HG03280 (cell line): ENCODE results near the gene PTCD3.

Experiments used
- ATAC-seq: cut with Tn5 transposase; IDR thresholded peaks from one replicate; pipeline ENCODE4 v1.9.1; 2021; ENCODE audit warnings: mild to moderate bottlenecking, moderate library complexity; ENCODE audit not compliant: unreplicated experiment

Gene PTCD3

DNA sequence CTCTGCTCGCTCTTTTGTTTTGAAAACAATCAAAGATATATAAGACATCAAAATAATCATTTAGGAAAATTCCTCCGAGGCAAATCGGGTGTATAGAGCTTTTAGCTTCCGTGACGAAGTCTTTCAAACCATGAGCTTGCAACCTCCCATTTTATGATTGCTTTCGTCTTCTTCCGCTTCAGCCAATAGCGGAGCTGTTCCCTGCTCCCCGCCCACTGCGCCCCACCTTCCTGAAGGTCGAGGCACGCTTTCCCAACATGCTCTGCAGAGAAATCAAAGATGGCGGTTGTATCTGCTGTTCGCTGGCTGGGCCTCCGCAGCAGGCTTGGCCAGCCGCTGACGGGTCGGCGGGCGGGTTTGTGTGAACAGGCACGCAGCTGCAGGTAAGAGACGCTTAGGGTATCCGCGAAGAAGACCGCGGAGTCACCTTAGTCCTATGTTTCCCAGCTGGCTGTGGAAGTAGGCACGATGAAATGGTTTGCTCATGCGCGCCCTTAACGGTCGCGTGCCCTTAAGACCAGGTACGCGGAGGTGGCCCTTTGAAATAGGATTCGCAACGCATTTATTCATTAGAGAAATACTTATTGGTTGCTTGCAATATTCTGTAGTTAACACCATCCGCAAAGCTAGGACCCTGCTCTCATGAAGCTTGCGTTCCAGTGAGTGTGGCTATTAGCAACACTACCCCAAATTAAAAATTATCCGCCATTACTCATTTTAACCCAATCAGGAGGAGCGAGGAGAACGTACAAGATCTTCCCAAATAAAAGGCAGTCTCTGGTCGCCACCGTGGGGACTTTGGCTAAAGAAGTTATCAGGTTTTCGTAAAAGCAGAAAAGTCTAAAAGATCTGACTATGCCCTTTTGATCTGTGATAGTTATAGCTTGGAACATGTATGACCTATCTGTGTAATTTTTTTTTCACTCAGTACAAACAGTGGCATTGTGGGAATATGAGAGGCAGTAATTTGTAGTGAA lies at the start of gene PTCD3:
TSS of gene PTCD3 (plus strand) at position 267 of the 977 bp plus-strand sequence. CDS start at position 280, 13 bp downstream.
- ATAC-seq, result peak; percentile 92

DNA sequence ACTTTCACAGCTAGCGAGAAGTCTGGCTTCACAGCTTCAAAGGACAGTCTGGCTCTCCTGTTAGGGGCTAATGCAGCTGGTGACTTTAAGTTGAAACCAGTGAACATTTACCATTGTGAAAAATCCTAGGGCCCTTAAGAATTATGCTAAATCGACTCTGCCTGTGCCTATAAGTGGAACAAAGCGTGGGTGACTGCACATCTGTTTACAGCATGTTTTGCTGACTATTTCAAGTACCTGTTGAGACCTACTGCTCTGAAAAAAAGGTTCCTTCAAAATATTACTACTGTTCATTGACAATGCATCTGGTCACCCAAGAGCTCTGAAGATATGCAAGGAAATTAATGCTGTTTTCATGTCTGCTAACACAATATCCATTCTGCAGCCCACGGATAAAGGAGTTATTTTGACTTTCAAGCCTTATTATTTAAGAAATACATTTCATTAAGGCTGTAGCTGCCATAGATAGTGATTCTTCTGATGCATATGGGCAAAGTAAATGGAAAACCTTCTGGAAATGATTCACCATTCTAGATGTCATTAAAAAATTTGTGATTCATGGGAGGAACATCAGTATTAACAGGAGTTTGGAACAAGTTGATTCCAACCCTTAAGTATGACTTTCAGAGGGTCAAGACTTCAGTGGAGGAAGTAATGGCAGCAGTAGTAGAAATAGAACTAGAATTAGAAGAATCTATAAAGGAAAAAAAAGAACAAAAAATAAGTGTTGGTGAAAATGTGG lies 49.3 kb upstream of the PTCD3 start:
- ATAC-seq, result no peak

DNA sequence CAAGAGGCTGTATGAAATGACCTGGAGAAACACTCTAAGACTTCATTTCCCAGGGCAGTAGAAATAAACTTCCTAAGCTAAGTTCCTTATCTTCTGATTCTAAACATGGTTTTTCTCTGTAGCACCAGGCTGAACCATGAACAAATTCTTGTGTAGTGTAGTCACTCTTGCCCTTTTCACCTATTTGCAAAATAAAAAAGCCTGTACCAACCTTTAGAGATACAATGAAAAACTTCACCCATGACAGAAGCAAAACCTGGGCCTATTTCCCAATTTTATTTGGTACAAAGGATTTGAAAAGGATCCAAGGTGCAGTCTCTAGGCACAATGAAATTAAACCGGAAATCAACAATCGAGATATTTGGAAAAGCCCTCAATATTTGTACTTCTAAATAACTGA lies 44.0 kb upstream of the PTCD3 start:
- no peak for ATAC-seq

DNA sequence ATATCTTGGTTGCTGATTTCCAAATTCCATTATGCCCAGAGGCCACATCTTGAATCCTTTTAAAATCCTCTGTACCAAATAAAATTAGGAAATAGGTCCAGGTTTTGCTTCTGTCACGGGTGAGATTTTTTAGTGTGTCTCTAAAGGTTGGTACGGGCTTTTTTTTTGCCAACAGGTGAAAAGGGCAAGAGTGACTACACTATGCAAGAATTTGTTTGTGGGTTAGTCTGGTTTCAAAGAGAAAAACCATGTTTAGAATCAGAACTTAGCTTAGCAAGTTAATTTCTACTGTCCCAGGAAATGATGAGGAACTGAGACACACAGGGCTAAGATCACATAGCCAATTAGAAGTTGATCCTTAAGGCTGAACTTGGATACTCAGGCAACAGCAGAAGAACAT lies 42.0 kb upstream of the PTCD3 start:
- no peak for ATAC-seq

DNA sequence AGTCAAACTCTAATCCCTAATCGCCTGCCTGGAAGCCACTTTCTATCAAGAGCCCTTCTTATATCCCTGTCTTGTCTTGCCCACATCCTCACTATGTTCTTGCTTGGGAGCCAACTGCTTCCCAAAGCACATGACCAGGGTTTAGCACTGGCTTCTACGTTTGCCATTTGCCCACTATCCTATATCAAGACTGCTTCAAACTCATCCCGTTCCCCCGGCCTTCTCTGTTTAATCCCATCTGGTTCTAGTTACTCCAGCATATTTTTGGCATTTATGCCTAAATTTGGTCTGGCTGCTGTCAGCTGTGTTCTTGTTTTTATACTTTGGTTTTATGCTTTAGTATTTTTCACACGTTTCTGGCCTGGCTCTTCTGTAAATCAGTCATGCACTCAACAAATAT lies 40.5 kb upstream of the PTCD3 start:
- no peak for ATAC-seq

DNA sequence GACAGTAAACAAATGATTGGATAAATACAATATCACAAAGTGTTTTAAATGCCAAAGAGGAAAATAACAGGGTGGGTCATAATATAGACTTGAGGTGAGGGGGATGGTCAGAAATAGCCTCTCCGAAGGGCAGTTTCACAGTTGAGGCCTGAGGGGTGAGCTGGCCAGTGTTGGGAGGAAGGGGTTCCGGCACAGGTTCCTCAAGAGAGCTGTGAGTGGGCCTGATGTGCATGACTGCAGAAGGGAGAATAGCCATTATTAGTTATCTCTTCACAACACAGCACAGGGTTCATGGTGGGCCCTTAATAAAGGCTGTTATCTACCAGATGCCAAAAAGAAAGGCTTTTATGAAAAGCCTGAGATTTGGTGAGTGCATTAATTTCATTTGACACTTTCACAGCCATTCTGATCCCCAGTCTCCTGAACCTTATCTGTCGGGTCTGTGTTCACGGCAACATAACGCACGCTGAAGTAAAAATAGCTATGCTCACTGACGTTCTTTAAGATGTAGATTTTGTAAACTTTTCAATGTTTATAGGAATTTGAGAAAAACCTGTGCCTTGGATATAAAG lies 39.9 kb upstream of the PTCD3 start:
- ATAC-seq, result no peak

DNA sequence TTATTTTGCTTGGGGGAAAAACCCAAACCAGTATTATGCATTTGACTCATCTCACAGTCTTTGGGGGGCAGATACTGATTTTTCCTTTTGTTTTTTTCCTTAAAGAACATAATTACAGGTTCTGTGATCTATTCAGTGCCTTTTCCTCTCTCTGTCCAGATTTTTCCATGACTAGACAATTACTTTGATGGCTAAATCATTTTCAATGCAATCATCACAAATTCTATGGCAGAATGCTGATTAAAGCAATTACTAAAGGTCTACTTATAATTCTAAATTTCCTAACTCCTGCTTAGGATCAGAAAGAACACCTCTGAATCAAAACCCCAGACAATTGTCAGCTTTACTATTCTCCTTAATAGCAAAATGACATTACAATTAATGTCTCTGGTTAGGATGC lies 39.1 kb upstream of the PTCD3 start:
- ATAC-seq, result no peak

DNA sequence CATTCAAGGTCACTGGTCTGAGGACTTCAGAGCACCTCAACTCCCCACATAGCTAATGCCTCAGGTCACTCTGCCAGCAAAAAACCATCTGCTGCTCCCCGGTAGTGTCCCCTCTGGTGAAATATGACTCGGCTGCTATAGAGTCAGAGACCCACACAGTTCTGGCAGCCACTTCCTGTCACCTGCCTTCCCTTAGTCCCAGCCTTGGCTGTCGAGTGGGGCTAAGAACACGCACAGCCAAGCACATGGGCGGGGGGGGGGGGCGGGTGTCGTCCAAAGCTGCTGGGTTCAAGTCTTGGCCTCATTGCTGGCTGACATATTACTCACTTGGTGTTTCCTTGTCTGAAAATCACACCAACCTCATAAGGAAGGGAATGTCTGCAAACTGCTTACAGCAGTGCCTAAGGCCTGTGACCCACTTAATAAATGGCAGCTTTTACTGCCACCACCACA lies 37.9 kb upstream of the PTCD3 start:
- no peak for ATAC-seq

DNA sequence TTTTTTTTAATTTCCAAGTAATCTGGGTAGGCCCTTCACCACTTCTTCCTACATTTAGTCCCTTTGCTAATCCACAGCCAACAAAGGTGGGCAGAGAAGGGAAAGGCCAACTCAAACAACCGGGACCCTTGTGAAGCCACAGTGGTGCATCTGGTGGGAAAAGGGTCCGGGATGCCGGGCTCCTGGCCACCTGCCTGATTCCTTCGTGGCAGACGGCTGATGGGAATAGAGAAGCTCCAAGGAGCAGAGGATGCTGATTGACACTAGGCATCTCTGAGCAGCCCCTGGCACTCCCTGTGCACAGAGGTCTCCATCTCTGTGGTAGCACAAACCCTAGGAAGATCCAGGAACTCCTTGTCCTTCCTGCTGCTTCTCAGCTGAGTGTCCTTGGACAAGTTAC lies 37.4 kb upstream of the PTCD3 start:
- ATAC-seq, result no peak

DNA sequence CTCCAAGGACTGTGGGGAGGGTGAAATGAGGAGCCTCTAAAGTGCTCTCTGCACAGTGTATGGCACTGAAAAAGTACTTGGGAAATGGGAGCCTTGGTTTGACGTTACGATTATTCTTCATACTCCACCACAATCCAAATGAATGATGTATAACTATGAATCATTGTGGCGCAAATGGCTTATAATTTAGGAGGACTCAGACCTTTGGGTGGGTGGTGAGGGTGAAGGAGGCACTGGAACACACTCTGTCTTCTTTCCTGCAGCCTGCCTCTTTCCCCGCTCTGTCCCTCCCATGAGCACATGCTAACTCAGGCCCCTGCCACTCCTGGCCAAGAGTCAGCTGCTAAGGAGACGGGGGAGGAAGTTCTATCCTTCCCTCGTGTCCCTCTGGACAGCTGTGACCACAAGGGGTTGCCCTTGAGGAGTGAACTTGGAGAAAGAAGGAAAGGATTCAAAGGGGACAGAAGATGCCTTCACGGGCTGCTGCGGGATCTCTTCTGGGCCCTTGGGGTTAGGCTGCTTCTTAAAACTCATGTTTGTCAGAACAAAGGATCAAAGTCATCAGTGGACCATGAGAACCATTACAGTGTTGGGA lies 36.8 kb upstream of the PTCD3 start:
- no peak for ATAC-seq

DNA sequence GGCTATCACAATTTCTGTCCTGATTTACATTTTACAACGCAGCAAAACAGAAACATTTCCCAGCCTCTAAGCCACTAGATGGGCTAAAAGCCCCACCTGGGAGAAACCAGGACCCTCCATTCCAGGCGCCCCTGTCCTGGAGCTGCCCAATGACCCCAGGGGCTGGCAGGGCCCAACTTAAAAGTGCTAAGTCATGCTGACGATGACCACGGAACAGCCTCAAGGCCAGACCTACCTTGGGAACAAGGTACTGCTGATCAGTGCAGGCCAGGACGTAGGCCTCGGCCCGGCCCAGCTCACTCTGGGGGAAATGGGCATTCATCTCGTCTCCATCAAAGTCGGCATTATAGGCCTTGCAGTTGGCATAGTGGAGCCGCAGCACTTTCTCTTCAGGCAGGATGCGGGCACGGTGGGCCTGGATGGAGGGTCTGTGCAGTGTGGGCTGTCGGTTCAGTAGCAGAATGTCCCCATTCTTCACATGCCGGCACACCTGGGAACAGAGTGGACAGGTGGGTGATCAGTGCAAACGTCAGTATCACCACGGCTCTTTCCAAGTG lies 36.2 kb upstream of the PTCD3 start:
- ATAC-seq, result no peak

DNA sequence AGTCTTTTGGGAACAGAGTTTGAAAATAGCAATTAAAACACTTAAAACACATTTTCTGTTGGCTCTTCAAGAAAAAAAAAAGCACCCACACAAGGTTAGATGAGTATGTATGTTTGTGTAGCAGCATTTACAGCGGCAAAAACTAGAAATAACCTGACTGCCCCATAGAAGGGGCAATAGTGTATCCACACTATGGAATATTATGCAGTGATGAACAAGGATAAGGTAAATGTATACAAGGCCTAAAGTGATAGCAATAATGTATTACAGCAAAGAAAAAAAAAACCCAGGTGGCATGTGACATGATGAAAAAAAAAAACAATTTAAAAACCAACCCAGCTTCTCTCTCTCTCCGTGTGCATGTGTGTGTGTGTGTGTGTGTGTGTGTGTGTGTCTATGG lies 35.2 kb upstream of the PTCD3 start:
- ATAC-seq, result no peak

DNA sequence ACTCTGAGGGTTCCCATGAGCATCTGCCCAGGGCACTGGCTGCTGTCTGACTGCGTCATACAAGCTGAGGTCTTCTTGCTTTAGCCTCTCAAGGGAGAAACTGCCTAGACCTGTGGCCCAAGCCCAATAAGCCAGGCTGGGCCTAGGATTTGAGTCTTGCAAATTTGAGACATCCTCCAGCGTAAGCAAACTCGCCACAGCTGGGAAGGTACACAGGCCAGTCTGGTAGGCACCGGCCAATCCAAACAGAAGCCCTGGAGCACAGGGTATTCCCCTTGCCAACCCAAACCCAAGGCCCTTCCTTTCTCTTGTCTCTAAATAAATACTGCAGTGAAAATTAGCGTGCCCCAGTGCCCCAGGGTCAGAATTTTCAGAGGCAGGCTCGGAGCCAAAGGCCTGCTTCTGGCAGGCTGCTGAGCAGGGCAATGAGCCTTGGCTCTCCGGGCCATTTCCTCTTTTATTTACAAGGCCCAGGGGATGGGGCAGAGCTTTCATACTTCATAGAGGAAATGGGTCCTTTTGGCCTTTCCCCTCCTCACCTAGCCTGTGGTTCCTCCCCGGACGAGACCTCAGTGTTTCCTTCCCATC lies 33.7 kb upstream of the PTCD3 start:
- no peak for ATAC-seq

DNA sequence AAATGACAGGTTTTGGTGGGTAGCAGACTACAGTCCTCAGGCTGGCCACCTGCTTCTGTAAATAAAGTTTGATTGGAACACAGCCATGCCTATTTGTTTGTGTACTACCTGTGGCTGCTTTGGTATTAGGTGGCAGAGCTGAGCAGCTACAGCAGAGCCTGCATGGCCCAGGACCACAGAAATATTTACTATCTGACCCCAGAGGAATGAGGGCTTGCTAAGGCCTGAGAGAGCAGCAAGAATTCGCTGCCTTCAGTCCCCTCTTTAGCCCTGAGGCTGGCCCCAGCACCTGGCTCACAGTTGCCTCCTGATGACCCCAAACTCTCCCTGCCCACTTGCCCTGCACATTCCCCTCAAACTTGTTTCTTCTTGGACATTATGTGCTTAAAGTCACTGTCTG lies 32.8 kb upstream of the PTCD3 start:
- no peak for ATAC-seq

DNA sequence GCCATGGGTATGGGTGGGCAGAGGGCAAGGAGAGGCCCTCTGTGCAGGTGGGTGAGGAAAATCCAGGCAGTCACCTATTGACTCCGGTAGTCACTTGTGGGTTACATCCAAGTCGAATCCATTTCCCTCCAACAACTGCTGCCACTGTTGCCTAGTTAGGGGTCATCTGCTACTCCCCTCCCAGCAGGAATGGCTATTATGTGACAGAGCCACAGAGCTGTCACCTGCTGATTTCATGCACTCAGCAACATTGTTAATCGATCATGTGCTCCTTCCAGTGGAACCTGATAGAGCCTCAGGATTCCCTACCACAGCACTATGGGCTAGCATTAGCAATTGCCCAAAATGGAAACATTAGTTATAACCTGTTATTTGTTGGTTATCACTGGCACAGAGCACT lies 31.8 kb upstream of the PTCD3 start:
- no peak for ATAC-seq

DNA sequence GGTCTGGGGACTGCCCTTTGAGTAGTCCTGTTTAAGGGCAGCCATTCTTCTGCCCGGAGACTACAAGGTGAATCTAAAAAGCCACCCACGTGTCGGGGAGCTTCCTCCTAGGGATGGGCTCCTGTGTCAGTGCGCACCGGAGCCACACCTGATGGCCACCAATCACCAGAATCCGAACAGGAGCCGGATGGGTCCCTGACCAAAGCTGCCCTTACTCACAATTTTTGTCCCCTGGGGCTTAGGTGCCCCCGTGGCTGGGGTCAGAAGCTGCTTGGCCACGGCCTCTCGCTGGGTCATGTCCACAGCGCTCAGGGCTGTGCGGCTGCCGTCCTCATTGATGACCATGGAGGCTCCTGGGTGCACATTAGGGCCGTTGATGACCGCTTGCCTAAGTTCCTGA lies 31.2 kb upstream of the PTCD3 start:
- ATAC-seq, result no peak

DNA sequence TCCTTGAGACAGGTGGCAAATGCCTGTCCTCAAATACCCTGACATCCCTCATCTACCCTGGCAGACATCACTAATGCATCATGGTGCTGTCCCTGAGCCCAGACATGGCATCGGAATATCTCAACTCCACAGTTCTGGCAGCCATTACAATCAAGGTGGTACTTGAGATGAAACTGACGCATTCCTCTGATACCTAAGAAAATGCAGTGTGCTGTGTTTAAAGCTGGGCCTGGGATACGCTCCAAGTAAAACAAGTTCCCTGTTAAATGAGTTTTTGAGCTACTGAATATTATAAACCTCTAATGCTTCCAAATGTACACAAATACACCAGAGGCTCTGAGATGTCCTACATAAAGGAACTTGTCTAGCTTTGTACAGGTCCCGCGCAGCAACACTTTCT lies 30.1 kb upstream of the PTCD3 start:
- no peak for ATAC-seq

DNA sequence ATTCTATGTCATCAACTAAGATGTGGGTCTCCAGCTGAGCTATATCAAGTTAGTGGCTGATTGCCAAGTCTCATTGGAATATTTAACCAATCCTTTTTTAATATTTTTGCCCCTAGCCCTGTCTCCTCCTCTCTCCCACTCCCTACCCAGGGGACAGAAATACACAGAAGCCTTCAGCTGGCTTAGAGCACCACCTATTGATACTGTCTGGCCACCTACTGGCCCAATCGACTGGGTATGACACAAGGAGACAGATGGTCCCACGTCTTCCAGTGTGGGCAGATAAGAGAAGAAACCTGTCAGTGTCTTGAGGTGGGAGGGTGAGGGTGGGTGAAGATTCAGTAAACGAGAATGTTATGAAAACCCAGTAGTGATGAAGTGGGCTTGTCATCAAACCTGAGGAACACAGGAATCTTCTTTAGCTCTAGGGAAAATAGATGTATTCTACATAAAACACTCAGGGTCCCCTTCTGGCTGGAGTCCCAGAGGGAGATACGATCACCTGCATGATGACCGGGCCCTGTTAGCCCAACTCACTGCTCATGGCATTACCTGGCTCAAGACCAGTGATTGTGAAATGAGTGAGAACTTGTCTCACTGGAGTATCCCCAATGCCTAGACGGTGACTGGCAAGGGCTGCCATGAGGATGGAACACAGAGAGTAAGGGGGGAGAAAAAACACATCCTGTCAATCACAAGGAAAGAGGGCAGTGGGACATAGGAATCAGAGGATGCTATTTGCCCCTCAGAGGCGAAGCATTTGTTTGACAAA lies 27.1 kb upstream of the PTCD3 start:
- no peak for ATAC-seq

DNA sequence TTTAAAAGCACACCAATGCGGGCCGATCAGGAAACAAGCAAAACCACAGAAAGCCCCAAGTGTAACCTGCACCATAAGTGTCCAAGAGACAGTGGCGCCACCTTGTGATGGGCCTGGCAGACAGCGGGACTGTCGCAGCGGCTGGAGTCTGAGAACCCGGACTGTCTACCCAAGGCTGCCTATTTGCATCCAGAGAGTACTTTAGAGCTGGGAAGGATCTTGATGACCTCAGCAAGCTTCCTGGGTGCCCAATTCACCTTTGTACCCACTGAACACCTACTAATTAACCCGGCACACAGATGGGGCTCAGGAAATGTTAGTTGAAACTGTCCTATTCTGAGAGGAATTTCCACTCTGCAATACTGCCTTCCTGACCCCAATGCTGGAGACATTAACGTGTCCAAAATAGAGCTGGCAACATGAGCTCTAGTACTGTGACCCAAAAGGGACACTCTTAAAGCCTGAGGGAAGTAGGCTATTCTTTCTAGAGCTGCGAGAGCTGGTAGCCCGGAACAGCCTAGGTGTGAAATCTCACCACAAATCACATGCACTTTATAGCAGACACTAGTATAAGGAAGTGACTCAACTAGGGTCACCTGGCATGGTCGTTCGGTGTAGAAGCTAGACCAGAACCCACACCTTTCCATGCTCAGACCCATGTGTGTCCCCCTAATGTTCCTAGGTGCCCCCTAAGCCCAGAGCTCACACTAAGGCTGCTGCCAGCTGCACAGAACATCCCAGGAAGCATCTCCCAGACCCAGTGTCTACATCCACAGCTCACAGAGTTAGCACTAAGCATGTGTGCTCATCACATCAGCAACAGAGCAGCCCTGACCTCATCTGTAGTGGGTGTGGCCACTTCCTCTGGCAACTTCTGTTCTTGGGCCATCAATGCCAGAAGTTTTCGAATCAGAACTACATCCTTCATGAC lies 25.8 kb upstream of the PTCD3 start:
- peak; percentile 77 for ATAC-seq
